ENCODE results near the gene SCMH1. TPM values are rescaled to one million over a fixed set of nuclear protein-coding genes. Genes with fewer than 3 reads are reported as not detected.

Gene SCMH1
- total RNA-seq, 1 donor from 2014 or later, result 57.6 TPM

DNA sequence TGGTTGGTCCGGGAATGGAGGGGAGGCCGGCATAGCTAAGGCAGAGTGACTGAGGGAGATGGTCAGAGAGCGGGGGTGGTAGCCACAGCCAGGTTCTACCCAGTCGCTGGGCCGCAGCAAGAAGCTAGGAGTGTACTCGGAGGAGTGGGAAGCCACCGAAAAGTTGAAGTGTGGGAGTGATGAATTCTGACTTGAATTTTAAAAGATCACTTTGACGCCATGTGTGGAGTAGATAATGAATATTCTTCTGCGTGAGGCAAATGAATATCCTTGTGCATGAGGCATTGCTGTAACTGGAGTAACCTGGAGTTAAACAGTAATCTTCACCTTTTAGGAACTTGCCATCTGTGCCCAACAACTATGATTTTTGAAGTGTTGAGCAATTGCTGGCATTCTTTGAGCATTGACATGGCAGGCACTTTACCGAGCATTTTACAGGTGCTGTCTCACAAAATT, 255.8 kb downstream of the SCMH1 start:
- Mint-ChIP-seq H3K4me3 (ENCODE audit: low read depth) (no peak overlapping the region), H3K9me3 (ENCODE audit: low read depth) (no peaks in the 10 kb centered on the region), H3K27me3 (no peaks in the 10 kb centered on the region), H3K27ac (no peak overlapping the region), H3K4me1 (ENCODE audit: low read depth) (peaks cover 21% of the 10 kb centered on the region), H3K36me3 (ENCODE audit: insufficient read depth) (peaks cover 26% of the 10 kb centered on the region)
- no peak for DNase-seq (ENCODE audit: low spot score, unreplicated experiment)
- TF ChIP-seq, protein P1, sequence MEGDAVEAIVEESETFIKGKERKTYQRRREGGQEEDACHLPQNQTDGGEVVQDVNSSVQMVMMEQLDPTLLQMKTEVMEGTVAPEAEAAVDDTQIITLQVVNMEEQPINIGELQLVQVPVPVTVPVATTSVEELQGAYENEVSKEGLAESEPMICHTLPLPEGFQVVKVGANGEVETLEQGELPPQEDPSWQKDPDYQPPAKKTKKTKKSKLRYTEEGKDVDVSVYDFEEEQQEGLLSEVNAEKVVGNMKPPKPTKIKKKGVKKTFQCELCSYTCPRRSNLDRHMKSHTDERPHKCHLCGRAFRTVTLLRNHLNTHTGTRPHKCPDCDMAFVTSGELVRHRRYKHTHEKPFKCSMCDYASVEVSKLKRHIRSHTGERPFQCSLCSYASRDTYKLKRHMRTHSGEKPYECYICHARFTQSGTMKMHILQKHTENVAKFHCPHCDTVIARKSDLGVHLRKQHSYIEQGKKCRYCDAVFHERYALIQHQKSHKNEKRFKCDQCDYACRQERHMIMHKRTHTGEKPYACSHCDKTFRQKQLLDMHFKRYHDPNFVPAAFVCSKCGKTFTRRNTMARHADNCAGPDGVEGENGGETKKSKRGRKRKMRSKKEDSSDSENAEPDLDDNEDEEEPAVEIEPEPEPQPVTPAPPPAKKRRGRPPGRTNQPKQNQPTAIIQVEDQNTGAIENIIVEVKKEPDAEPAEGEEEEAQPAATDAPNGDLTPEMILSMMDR (IDR thresholded peaks at IDR 0.05; ENCODE audit: unreplicated experiment), result no peak

DNA sequence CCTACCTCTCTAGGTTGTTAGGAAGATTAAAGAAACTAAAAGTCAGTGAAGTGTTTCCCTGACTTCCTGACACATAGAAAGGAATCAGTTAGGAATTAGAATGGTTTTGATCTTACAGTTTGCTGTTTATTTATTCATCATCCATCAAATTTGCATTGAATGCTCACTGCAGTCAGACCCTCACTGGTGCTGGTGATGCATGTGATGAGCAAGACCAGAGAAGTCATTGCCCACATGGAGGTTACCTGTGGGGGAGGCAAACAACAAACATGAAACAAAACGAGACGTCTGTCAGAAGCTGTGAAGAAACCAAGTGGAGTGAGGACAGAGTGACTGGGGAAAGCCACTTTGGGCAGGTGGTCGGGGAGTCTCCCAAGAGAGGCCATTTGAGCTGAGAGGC, 256.2 kb downstream of the SCMH1 start:
- Mint-ChIP-seq H3K4me1 (ENCODE audit: low read depth) (peaks cover 26% of the 10 kb centered on the region), H3K27ac (no peak overlapping the region), H3K9me3 (ENCODE audit: low read depth) (no peaks in the 10 kb centered on the region), H3K36me3 (ENCODE audit: insufficient read depth) (peaks cover 23% of the 10 kb centered on the region), H3K27me3 (no peaks in the 10 kb centered on the region), H3K4me3 (ENCODE audit: low read depth) (no peak overlapping the region)
- TF ChIP-seq, protein P1 (IDR thresholded peaks at IDR 0.05; ENCODE audit: unreplicated experiment), result no peak
- DNase-seq (ENCODE audit: low spot score, unreplicated experiment), result no peak

DNA sequence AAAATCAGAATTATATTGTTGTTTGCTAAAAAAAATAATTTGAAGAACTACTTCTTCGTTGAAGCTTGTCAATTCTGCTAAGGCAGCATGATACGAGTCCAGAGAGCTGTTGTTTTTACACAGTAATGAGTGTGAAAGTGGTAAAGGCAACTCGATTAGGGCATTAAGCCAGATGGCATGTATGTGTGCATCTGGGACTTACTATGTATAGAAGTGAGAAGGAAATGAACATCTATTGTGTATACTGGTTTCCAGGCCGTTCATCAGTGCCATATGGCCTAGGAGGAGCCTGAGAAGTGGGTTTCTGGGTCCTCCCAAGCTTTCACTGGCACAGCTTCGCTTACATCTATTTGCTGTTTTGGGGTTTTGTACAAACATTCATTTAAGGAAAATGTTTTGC, 256.9 kb downstream of the SCMH1 start:
- Mint-ChIP-seq H3K4me1 (ENCODE audit: low read depth) (peaks cover 31% of the 10 kb centered on the region), H3K27ac (no peak overlapping the region), H3K4me3 (ENCODE audit: low read depth) (no peak overlapping the region), H3K9me3 (ENCODE audit: low read depth) (no peaks in the 10 kb centered on the region), H3K27me3 (no peaks in the 10 kb centered on the region), H3K36me3 (ENCODE audit: insufficient read depth) (peaks cover 20% of the 10 kb centered on the region)
- TF ChIP-seq, protein P1 (IDR thresholded peaks at IDR 0.05; ENCODE audit: unreplicated experiment), result no peak
- no peak for DNase-seq (ENCODE audit: low spot score, unreplicated experiment)

DNA sequence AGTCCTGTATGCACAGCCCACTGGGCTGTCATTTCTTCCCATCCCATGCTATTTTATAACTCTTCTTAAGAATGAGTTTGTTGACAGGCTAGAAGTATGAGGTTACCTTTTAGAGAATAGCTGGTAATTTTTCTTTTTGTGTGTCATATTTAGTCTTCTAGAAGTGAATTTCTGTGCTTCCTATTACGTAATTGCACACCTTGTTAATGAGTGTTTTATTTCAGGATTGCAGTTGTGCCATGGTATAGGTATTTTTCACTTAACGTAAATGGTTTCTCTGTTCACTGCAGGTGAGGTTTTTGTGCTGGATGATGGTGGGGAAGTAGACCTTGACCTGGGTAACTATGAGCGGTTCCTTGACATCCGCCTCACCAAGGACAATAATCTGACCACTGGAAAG, 257.6 kb downstream of the SCMH1 start:
- H3K4me1 Mint-ChIP-seq (ENCODE audit: low read depth), result peaks cover 31% of the 10 kb centered on the region
- no peaks in the 10 kb centered on the region for H3K9me3 Mint-ChIP-seq (ENCODE audit: low read depth)
- H3K27me3 Mint-ChIP-seq, result no peaks in the 10 kb centered on the region
- H3K36me3 Mint-ChIP-seq (ENCODE audit: insufficient read depth), result peaks cover 17% of the 10 kb centered on the region
- DNase-seq (ENCODE audit: low spot score, unreplicated experiment), result no peak
- no peak overlapping the region for H3K27ac Mint-ChIP-seq
- H3K4me3 Mint-ChIP-seq (ENCODE audit: low read depth), result no peak overlapping the region
- TF ChIP-seq, protein P1 (IDR thresholded peaks at IDR 0.05; ENCODE audit: unreplicated experiment), result no peak

DNA sequence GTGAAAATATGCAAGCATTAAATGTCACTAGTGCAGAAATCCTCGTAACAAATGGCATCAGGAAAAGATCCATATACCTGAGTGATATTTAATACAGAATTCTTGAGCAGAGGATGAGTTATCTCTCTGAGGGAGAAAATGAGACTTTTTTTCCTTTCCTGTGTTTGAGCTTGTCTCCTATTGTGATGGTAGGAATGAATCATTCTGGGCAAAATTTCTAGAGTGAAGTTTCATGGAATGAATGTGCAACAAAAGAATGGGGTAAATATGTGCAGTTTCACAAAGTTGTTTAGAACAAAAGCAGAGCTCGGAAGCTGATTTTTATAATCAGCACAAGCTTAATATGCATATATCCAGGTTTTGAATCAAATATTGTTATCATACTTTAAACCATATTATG, 258.0 kb downstream of the SCMH1 start:
- Mint-ChIP-seq H3K4me3 (ENCODE audit: low read depth) (no peak overlapping the region), H3K4me1 (ENCODE audit: low read depth) (peaks cover 31% of the 10 kb centered on the region), H3K9me3 (ENCODE audit: low read depth) (no peaks in the 10 kb centered on the region), H3K27me3 (no peaks in the 10 kb centered on the region), H3K27ac (no peak overlapping the region), H3K36me3 (ENCODE audit: insufficient read depth) (peaks cover 15% of the 10 kb centered on the region)
- TF ChIP-seq, protein P1 (IDR thresholded peaks at IDR 0.05; ENCODE audit: unreplicated experiment), result no peak
- DNase-seq (ENCODE audit: low spot score, unreplicated experiment), result no peak
